ENCODE results near the gene MYH6. TPM values are rescaled to one million over a fixed set of nuclear protein-coding genes. Genes with fewer than 3 reads are reported as not detected.

The MYH6 gene
- total RNA-seq, 2 donors from 2014 or later, result 0.28 TPM; not detected in 1

Other genes starting within 250 kb of the MYH6 start
- 1 to 10 TPM in 1 of 2 donors, under 1 TPM in 1; 0.07 to 3.5 TPM for gene SLC7A8, start 224.6 kb downstream of the MYH6 start, total RNA-seq
- not detected for gene RNF212B, start 170.3 kb downstream of the MYH6 start, total RNA-seq
- gene HOMEZ, start 122.1 kb downstream of the MYH6 start, total RNA-seq, result 1 to 10 TPM; 5.8 to 7.8 TPM
- 10 to 100 TPM; 12.4 to 18.7 TPM for gene PPP1R3E, start 105.4 kb downstream of the MYH6 start, total RNA-seq
- 10 to 100 TPM; 17.5 to 26.3 TPM for gene BCL2L2, start 101.4 kb downstream of the MYH6 start, total RNA-seq
- gene PABPN1, start 86.8 kb downstream of the MYH6 start, total RNA-seq, result 100 to 1,000 TPM; 182 to 274 TPM
- under 1 TPM in 1 of 2 donors, not detected in 1; 0.42 TPM for gene SLC22A17, start 55.4 kb downstream of the MYH6 start, total RNA-seq
- not detected for gene EFS, start 43.1 kb downstream of the MYH6 start, total RNA-seq
- not detected for gene IL25, start 35.5 kb downstream of the MYH6 start, total RNA-seq
- gene CMTM5, start 31.2 kb downstream of the MYH6 start, total RNA-seq, result not detected
- not detected for gene MYH7, start 27.4 kb upstream of the MYH6 start, total RNA-seq
- 10 to 100 TPM; 65.6 to 65.7 TPM for gene NGDN, start 61.4 kb upstream of the MYH6 start, total RNA-seq
- gene ZFHX2, start 143.5 kb upstream of the MYH6 start, total RNA-seq, result 1 to 10 TPM; 2.8 to 4.9 TPM
- 10 to 100 TPM; 10.6 to 11.7 TPM for gene THTPA, start 148.0 kb upstream of the MYH6 start, total RNA-seq
- gene AP1G2, start 159.5 kb upstream of the MYH6 start, total RNA-seq, result 100 to 1,000 TPM; 151 to 229 TPM
- under 1 TPM in 1 of 2 donors, not detected in 1; 0.07 TPM for gene JPH4, start 170.5 kb upstream of the MYH6 start, total RNA-seq
- gene DHRS2, start 228.1 kb upstream of the MYH6 start, total RNA-seq, result 1 to 10 TPM in 1 of 2 donors, under 1 TPM in 1; 0.57 to 1.5 TPM

All from natural killer cell treated with Interleukin-12 subunit alpha and Interleukin-12 subunit beta and Interleukin-15 and Interleukin-18, amount 100 ng/mL, for 72 hours (primary cell).